HG03045 (cell line): ENCODE results near the gene IQCK.
"Not testable (repeated sequence)": the region's sequence is repeated elsewhere in the genome, so short reads cannot be mapped to it uniquely, and the experiment has no call there.

Source experiments
- ATAC-seq: cut with Tn5 transposase; IDR thresholded peaks from one replicate; pipeline ENCODE4 v1.9.1; 2021; ENCODE audit warnings: mild to moderate bottlenecking, moderate library complexity; ENCODE audit not compliant: unreplicated experiment

Gene IQCK

DNA sequence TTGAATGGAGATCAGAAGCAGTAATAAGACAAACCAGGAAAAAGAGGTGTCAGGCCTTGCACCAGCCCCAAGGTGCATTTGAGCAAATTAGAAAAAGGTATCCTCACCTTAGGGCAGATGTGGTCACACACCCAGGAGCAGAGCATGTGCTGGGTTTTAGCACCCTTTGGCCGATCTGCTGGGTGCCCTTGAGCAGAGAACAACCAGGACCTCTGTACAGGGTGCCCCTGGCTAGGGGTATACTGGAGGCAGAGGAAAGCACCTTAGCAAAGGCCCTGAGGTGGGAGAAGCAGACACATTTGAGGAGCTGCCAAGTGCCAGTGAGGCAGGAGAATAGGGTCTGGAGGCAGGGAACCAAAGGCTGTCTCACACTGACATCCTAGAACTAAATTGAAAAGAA, 67.0 kb downstream of the IQCK start:
- ATAC-seq, result no peak

DNA sequence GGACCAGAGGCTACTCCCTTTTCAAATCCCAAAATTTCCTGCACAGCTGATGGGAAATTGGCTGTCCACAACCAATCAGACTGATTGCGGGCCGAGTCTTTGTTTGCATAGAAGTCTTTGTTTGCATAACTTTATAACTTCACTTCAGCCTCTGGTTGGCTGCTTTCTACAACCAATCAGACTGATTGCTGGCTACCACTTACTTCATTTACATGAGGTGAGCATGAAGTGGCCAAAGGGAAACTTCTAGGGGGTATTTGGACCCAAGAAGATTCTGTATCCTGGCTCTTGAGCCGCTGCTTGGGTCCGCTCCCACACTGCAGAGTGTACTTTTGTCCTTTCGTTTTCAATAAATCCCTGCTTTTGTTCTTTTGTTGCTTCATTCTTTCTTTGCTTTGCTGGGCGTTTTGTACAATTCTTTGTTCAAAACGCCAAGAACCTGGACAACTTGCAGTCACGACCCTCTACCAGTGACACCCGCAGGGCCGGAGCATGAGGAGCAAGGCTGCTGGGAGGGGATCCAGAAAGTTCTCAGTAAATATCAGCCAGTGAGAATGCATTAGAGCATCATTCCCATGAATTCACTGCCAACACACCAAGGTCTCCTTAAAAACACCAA, 67.5 kb downstream of the IQCK start:
- no peak for ATAC-seq

DNA sequence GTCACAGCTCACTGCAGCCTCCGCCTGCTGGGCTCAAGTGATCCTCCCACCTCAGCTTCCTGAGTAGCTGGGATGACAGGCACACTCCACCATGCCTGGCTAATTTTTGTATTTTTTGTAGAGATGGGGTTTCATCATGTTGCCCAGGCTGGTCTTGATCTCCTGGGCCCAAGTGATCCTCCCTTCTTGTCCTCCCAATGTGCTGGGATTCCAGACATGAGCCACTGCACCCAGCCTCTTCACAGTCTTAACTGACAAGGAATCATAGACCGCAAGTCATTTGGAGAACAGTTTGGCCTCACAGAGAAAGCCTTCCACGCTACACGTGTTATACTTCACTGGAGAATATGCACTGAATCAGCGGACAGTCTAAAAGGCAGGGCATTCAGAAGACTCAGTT, 83.3 kb downstream of the IQCK start:
- not testable (repeated sequence) for ATAC-seq

DNA sequence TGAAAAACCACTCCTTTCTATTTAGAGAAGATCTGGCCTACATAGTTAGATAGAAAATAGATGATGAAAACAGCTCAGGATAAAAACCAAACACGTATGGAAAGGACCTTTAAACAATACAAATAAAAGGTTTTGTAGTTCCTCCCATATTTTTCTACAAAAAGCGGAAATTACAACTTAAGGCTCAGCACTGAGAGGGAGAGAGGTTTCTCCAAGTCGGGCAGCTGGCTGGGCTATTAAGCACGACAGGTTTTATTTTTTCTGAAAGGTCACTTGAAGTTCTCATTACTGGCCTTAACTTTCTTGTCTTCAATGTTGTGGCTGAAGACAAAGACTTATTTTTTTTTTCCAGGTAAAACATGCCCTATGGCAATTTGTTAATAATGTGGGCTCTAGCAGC, 83.8 kb downstream of the IQCK start:
- not testable (repeated sequence) for ATAC-seq

DNA sequence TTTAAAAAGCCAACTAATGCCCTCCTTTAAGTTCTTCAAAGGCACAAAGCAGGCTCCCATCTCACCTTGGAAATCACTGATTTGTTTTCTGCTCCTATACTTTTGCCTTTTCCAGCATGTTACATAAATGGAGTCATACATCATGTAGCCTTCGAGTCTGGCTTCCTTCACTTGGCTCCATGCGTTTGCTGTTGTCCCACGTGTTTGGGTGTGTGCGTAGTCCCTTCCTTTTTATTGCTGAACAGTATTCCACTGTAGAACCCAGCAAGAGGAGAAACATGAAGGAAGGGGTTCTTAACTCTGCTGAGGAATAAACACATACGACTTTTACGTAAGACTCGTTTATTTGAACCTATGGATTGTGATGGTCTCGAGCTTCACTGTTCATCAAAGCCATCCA, 84.5 kb downstream of the IQCK start:
- no peak for ATAC-seq

DNA sequence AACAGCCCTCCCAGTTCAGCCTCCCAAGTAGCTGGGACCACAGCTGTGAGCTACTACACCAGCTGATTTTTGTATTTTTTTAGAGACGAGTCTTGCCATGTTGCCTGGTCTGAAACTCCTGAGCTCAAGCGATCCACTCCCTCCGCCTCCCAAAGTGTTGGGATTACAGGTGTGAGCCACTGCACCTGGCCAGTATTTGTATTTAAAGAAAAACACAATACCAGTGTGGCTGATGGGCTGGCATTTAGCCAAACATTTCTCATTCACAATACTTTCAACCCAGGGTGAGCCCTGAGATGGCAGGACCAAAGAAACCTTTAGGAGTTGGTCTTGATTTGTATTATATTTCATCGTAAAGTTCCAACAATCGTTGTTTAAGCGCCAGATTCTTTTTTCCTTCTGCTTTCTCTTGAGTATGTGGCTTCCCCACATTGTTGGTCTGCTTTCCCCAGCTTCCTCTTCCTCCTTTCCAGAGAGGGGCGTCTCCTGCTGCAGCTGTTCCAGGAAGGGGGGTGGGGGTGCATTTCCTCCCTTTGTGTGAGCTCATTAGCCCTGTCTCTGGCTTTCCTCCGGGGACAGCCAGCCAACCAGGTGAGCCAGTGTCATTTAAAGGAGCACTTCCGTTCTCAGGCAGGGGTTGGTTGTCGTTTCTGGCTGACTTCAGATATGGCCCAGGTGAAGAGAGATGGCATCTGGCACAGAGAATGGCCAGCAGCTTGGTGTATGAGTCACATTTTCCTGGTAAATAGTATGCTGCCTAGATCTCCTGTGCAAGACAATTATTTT, 86.7 kb downstream of the IQCK start:
- ATAC-seq, result no peak

DNA sequence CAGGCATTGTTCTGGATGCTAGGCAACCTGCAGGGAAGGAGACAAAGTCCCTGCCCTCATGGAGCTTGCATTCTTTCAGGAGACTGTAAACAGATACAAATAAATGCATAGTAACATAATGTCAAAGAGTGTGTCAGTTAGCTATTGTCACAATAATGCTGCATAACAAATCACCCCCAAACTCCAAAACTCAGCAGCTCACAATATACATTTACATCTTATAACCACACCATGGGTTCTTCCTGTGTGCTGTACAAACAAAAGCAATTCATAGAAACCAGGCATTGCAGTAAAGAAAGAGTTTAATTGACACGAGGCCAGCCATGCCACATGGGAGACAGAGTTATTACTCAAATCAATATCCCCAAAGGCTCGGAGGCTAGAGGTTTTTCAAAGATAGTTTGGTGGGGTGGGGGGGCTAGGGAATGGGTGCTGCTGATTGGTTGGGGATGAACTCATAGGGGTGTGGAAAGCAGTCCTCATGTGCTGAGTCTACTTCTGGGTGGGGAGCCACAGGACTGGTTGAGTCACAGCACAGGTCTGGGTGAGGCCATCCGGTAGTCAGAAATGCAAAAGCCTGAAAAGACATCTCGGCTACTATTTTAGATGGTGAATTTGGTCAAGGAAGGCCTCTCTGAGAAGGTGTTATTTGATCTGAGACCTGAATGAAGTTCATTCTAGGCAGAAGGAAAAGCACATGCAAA, 87.5 kb downstream of the IQCK start:
- no peak for ATAC-seq

DNA sequence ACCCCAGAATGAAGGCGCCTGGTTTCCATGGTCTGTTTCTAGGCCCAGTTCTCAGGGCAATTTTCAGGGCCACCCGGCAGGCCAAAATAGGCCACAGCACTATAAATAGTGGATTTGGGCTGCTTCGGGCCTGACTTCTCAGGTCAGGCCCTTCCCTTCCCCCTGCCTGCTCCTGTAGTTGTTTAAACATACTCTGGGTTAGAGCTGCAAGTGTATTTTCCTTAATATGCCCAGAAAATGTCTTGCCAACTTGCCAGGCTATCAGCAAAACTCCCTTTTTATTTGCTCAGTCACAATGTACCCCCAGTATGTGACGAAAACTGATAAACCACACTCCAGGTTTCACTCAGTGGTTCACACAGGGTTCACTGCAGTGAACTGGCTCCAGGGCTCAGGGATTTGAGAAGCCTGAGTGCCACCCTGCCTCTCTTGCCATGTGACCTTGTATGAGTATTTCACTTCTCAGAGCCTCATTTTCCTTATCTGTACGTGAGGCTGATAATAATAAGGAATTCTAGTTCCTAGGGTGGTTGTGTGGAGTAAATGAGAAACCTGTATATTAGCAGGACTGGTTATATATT, 90.1 kb downstream of the IQCK start:
- ATAC-seq, result no peak

DNA sequence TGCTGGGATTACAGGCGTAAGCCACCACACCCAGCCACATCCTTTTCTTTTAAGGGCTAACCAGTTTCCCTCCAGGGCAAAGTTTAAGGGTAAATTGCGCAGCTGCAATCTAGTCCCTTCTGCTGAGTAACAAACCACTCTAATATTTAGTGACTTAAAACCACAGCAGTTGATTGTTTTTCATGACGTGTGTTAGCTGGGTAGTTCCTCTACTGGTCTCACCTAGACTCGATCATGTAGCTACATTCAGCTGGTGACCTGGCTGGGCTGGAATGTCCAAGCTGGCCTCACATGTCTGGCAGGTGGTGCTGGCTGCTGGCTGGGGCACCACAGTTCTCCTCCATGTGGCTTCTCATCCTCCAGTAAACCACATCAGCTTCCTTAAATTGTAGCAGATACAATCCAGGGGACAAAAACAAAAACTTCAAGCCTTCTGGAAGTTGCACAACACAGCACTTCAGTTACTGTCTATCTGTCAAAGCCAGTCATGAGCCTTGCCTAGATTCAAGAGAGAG, 91.1 kb downstream of the IQCK start:
- no peak for ATAC-seq

DNA sequence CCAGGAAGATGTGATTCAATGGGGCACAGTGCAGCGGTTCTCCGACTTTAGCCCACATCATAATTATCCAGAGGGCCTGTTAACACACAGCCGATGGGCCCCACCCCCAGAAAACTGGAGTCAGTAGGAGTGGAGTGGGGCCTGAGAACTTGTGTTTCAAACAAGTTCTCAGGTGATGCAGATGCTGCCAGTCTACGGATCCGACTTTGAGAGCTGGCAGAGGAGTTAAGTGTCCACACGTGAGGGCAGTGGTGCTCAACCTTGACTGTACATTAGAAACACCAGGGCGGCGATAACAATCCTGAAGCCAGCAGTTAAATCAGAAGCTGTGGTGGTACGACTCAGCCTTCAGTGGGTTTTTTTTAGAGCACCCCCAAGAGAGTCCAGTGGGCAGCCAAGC, 91.6 kb downstream of the IQCK start:
- no peak for ATAC-seq

DNA sequence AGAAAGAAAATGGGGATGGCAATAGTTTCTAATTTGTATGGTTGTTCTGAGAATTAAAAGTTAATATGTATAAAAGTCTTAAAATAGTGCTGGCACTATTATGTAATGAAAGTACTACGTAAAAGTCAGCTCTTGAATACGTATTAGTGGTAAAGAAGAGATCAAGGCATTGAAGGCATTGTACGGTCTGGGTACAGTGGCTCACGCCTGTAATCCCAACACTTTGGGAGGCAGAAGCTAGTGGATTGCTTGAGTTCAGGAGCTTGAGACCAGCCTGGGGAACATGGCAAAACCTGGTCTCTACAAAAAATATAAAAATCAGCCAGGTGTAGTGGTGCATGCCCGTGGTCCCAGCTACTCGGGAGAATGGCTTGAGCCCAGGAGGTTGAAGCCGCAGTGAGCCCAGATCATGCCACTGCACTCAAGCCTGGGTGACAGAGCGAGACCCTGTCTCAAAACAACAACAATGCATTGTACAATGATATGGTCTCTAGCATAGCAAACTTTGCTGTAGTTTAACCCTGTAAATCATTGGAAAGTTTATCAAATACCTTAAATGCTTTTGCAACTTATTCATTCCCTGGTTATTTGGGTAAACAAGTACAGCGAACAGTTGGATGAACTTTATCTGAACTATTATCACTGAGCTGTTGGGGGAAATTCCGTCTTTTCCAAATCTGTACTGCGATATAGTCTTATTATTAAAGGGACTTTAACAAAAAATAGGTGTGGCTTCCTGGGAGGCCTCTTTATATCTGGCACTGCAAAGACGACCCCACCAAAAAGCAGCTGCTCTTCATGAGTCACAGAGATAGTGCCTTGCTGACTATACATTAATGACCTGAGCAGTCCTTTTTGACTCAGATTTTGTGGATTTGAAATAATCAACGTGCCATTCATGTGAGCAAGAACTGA, 93.0 kb downstream of the IQCK start:
- no peak for ATAC-seq

DNA sequence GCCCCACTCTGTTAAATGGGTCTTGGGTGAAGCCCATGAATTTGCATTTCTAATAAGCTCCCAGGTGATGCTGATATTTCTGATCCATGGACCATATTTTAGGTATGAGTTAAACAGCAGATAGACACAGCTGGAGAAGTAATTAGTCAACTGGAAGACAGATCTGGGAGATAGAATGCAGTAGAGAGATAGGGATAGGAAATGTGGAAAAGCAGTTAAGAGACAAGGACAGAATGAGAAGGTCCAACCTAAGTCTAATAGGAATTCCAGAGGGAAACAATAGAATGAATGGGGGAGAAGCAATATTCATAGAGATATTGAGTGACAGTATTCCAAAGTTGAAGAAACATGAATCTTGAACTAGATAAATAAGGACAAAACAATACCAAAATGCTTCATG, 94.9 kb downstream of the IQCK start:
- ATAC-seq, result no peak

DNA sequence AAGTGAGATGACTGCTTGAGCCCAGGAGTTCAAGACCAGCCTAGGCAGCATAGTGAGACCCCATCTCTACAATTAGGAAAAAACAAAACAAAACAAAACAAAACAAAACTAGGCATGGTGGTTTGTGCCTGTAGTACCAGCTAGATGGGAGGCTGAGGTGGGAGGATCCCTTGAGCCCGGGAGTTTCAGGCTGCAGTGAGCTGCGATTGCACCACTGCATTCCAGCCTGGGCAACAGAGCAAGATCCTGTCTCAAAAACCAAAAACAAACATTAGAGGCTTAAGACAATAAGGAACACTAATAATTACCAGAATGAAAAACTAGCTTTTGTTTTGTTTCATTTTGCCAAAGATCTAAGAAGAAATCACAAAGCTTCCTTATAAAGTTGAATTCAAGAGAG, 97.3 kb downstream of the IQCK start:
- ATAC-seq, result no peak

DNA sequence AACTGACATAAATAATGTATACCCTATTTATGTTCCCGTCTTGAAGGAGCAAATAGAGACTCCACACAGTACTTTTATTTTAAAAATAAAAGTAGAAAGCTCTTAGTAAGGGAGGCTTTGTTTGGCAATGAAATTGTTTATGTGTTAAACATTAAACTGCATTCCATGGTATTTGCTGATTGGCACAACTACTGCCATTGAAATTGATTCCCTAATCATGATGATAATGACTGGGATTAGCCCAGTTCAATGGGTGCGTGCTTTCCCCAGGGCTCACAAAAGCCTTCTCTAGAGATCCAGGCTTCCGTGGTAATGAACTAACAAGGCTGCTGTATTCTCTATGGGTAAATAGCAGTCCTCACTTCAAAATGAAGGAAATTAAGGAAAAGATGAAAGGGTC, 99.1 kb downstream of the IQCK start:
- ATAC-seq, result no peak

DNA sequence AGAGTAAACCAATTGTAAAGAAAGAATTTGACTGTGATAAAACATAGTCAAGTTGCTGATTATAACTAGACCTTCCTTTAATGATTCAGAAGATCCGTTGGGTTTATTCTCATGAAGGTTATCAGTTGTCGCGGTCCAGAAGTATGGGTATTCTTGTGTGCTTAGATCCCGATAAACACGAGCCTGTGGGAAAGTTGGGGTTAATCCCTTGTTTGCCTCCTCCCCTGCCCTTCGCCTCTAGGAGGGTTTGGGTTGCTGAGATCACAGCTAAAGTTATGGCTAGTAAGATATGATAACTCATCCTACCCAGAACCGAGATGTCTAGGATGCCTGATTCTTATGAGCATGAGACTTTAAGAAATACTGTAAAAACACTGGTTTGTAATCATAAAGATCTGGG, 99.8 kb downstream of the IQCK start:
- ATAC-seq, result no peak

DNA sequence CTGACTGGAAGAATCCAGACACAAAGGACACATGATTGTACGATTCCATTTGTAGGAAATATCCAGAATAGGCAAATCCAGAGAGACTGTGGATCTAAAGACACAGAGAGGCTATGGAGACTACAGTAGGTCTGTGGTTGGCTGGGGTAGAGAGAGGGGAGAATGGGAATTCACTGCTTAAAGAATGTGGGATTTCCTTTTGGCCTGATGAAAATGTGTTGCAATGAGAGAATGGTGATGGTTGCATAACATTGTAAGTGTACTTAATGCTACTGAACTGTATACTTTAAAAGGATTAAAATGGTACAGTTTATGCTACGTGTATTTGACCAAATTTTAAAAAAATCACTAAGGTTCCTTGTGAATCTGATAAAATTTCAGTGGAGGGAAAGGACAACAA, 104.5 kb downstream of the IQCK start:
- no peak for ATAC-seq

DNA sequence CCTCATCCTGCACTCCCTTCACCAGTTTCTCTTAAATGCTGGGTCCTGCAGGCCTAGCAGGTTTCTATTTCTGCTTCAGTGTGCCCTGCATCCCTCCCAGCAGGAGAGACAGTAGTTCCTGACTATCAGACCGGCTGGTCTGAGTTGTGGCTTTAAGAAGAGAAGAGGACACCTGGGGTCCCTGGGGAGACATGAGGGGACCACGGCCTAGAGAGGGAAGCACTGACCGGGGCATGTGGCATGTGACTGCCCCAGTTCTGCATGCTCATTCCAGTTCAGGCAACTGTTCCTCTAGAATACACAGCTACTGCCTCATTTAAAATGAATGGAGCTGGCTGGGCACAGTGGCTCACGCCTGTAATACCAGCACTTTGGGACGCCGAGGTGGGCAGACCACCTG, 105.3 kb downstream of the IQCK start:
- no peak for ATAC-seq

DNA sequence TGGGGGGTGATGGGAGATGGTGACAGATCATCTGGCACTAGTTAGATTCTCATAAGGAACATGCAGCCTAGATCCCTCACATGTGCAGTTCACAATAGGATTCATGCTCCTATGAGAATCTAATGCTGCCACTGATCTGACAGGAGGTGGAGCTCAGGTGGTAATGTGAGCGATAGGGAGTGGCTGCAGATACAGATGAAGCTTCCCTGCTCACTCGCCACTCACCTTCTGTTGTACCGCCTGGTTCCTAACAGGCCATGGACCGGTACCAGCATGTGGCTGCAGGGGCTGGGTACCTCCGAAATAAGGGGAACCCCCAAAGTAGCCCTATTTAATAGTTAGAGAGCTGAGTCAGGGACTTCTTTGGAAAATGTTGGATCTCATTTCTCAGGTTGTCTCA, 106.1 kb downstream of the IQCK start:
- ATAC-seq, result no peak

DNA sequence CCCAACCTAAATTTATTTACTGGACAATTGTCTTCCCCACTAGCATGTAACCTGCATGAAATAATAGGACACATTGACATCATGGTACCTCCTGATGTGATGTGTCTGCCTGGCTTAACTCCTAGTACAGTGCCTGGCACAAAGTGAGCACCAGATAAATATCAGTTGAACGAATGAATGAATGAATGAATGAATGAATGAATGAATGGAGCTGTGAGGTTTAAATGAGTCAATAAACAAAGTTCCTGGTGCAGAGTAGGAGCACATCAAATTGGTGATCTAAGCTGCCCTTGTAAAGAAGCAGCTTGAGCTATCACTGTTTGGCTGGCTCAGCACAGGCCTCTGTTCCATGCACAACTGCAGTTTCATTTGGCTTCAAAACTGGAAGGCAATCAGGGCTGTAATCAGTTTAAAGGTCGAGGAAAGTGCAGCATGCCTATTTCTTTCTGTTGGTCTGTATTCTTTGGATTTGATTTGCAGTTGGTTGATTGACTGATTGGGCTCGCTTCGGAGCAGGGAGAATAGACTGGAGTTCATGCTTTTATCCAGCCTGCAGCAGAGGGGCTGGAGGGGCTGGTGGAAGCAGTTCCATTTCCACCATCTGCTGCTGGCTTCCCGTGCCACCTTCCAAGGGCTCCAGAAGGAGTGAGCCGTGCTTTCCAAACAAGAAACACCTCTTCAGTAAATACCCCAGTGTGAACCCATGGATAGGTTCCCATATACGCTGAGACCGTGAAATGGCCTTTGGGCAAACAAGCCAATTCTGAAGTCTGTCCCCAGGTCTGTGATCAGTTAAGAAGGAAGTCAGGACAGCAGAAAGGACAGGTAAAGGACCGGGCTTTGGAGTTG, 112.0 kb downstream of the IQCK start:
- ATAC-seq, result no peak
